AG10803 (cell line): ENCODE data around the gene ZNF214.
A peak's percentile ranks its signal among the peaks of the same experiment; 100 is the strongest.

ENCODE experiments used
- DNase-seq: peaks from one replicate; pipeline ENCODE4 v3.0.0; 2010; ENCODE audit warnings: low read depth
- H3K4me3 ChIP-seq: 2 replicates; pipeline ENCODE4 v1.5.1; 2011; ENCODE audit warnings: mild to moderate bottlenecking, low read length, control low read depth
- TF ChIP-seq, protein P1 (sequence below): conservative IDR thresholded peaks from 2 replicates; pipeline ENCODE4 v1.5.1; 2011; ENCODE audit warnings: mild to moderate bottlenecking, low read length, control low read depth, inconsistent platforms

The ZNF214 gene

DNA sequence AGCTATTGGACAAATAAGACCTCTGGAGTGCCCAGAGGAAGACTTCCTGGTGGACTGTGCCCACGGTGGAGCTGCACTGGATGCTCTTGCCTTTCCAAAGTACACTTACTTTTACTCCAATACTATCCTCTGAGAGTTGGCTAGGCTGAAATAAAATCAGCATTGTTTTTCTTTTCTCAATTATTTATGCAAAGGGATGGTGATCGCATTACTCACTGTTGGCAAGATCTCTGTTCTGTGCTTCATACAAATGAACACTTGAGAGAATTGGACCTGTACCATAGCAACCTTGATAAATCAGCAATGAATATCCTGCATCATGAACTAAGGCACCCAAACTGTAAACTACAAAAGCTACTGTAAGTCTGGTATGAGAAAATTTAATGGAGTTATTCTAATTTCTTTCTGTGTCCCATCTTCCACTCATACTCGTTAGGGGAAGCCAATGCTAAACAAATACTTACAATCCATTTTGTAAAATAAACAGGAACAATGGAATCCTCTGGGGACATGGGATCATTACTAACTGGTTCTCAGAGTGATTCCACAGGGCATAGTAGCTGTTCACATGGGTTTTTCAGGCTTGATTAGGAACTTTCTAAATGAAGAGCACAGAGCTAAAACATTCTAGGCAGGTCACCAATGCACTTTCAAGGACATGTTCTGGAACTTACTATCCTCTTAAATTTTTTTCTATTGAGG is 26.5 kb upstream of the ZNF214 start:
- H3K4me3 ChIP-seq, result no peak overlapping the region
- DNase-seq, result peak; percentile 42
- TF ChIP-seq, protein P1, sequence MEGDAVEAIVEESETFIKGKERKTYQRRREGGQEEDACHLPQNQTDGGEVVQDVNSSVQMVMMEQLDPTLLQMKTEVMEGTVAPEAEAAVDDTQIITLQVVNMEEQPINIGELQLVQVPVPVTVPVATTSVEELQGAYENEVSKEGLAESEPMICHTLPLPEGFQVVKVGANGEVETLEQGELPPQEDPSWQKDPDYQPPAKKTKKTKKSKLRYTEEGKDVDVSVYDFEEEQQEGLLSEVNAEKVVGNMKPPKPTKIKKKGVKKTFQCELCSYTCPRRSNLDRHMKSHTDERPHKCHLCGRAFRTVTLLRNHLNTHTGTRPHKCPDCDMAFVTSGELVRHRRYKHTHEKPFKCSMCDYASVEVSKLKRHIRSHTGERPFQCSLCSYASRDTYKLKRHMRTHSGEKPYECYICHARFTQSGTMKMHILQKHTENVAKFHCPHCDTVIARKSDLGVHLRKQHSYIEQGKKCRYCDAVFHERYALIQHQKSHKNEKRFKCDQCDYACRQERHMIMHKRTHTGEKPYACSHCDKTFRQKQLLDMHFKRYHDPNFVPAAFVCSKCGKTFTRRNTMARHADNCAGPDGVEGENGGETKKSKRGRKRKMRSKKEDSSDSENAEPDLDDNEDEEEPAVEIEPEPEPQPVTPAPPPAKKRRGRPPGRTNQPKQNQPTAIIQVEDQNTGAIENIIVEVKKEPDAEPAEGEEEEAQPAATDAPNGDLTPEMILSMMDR, result no peak

DNA sequence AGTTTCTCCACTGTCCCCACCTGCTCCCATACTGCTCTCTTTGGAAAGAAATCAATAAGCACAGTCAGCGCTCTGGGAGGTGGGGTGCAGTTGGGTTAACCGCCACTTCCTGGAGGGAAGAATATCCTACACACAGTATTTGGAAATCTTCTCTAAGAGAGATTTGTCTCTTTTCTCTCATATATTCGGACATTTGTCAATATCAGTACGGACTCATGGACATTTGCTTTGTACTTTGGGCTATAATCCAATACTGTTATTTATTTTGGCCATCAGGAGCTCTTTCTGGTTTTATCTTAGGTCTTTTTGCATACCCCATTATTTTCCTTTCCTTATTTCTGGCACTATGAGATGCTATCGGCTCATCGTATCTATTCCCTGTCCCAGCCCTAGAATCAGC is 13.9 kb upstream of the ZNF214 start:
- TF ChIP-seq, protein P1, result no peak
- H3K4me3 ChIP-seq, result no peak overlapping the region
- DNase-seq, result no peak

DNA sequence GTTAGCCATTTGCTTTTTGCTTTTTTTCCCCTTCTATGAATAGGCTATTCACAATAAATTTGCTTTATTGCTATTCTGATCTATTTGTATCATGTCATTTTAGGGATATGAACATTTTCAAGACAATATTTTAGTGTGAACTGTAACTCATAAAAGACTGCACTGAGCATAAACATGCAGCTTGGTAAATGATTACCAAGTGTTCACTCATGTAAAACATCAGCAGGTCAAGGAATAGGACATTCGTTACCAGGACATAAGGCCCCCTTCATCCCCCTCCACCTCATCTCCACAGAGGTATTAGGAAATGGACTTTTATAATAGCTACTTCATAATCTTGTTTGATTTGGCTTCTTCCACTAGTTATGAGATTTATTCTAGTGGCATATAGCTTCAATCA is 12.5 kb upstream of the ZNF214 start:
- TF ChIP-seq, protein P1, result no peak
- H3K4me3 ChIP-seq, result no peak overlapping the region
- no peak for DNase-seq

DNA sequence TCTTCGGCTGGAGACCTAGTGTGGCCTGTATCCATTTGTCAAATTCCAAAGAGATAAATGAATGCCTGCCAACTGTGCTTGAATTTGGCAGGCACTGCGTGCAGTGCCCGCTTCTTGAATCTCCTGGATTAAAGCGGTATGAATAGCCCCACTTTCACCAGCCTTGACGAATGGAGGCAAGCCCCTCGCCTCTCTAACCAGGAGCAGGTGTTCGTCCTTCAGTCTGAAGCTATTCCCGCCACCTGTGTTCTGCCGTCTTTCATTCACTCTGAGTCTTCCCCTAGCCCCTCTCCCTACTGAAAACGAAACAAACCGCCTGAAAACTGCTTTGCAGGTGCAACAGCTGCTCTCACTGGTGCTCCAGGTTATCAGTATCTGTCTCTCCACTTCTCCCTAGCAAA is 11.3 kb upstream of the ZNF214 start:
- no peak for DNase-seq
- H3K4me3 ChIP-seq, result no peak overlapping the region
- TF ChIP-seq, protein P1, result no peak

DNA sequence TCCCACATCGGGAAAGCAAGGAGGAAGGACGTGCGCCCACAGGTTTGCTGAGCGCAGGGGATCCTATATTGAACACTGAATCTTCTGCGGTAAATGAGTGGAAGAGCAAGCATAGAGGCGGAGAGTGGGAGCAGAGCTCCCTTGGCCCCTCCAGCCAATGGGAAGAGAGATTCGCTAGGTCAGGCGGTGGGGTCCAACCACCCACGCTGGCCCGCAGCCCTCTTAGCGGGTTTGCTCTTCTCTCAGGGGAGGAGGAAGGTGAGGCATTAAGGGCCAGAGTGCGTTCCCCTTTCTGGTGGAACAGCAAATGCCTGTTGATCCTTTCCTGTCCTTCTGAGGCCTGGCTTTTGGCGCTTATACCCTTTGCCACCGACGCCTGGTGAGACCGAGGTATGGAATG is 10.7 kb upstream of the ZNF214 start:
- DNase-seq, result no peak
- TF ChIP-seq, protein P1, result no peak
- no peak overlapping the region for H3K4me3 ChIP-seq

DNA sequence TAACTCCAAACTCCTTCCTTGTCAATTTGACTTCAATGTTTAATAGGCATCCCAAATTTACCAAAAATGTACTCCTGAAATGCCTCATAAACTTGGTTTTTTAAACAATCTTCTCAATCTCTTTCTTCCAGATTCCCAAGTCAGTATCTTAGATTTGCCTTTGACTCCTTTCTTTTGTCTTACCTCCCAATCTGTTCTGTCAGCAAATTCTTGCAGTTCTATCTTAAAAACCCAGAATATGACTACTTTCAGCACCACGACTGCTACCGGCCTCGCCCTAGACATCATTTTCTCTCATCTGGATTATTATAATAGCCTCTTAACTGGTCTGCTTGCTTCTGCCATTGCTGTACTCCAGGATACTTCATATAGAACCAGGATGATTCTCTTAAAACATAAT is 8.0 kb upstream of the ZNF214 start:
- TF ChIP-seq, protein P1, result no peak
- no peak overlapping the region for H3K4me3 ChIP-seq
- no peak for DNase-seq

DNA sequence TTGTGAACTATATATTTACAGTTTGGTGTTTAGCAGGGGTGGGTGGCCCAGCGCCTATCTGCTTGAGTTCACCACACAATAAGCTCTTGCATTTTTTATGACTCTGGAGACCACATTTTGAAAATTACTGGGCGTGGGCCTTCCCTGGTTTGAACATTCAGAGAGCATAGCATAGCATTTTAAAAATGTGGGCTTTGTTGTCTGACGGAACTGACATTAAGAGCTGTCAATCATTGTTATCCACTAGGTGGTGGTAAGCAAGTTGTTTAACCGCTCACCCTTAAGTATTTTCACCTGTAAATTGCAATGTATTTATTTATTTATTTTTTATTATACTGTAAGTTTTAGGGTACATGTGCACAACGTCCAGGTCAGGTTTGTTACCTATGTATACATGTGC is 1.2 kb upstream of the ZNF214 start:
- H3K4me3 ChIP-seq, result no peak overlapping the region
- DNase-seq, result no peak
- TF ChIP-seq, protein P1, result no peak
